DMS 273 treated with DMSO at 0.1 percent for 48 hours (cell line): Measurements from ENCODE around the gene ACTG1.

ENCODE experiments used
- DNase-seq: peaks from one replicate; lab custom pipeline; 2025; lab: John Stamatoyannopoulos, UW

Gene ACTG1

DNA sequence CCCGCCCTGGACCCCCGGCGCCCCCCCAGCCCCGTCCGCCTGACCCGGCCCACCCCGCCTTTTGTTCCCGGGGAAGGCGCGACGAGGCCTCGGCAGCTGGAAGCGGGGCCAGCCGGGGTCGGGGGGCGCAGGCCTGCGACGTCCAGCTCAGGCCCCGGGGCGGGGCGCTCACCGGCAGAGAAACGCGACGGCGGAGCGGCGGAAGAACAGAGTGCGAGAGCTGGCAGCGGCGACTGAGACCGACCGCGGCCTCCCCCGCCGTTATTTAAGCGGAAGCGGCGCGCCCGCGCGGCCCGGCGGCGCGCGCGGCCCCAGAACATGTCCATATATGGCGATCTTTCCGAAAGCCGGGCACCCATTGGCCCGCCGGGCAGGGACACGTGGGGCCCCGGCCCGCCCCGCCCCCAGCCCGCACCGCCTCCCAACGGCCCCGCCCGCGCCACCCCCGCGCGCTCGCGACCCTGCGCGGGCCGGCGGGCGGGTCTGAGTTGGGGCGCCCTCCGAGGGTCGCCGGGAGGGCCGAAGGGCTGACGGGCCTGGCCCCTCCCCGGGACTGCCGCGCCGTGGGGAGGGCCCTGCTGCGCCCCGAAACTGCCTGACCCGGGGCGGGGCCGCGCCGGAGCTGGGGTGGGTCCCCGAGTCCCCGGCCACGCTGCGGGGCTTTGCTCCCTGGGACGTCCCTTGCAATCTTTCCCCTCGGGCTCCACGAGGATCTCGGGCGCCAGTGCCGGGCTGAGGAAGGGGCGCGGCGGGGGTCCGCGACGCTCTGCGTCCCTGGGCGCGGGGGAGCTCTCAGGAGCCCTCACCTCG is at the start of gene ACTG1:
ACTG1 (minus strand) TSS at position 238 of the 810 bp plus-strand sequence. CDS start 445 bp downstream, outside the sequence.
- peak; percentile 51 for DNase-seq

DNA sequence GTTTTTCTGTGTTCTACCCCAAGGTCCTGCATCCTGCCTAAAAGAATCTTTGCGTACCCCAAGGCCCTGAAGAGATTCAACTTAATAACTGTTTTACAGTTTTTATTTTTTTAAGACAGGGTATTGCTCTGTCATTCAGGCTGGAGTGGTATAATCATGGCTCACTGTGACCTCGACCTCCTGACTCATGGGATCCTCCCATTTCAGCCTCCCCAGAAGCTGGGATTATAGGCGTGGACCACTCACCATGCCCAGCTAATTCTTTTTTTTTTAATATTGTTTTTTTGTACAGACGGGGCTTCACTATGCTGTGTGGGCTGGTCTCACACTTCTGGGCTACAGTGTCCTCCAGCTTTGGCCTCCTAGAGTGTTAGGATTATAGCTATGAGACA is 48.9 kb upstream of the ACTG1 start:
- no peak for DNase-seq

DNA sequence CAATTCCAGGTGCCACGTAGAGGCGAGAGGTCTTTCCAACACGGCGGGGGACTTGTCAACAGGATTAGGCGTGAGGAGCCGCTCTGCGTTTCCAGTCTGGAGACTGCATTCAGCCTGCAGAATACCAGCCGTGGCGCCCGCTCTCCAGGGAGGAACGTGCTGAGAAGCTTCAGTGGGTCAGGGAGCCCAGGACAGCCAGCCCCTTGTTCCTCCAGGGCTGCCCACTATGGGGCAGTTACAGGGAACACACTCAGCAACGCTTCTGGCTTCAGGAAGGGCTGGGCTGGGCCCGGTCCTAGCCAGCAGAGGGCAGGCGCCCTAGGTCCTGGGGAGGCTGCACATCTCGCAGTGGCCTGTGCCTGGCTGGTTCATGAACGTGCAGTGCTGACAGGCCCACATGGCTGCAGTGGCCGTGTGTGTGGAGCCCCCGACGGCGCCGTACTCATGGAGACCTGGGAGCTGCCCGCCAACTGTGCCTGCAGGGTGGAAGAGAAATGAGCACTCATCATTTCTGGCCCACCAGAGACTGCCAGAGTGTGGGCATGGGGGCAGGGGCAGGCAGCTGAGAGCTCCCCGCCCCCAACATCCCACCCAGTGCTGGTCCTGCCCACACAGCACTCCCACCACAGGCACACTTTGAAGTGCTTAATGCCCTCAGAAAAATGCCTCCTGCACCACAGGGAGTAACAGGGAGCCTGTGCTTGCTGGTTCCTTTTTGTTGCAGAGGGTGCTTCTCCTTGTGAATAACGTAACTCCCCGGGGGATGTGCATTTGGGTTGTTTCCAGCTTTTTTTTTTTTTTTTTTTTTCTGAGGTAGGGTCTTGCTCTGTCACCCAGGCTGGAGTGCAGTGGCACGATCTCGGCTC is 46.6 kb upstream of the ACTG1 start:
- DNase-seq = no peak

DNA sequence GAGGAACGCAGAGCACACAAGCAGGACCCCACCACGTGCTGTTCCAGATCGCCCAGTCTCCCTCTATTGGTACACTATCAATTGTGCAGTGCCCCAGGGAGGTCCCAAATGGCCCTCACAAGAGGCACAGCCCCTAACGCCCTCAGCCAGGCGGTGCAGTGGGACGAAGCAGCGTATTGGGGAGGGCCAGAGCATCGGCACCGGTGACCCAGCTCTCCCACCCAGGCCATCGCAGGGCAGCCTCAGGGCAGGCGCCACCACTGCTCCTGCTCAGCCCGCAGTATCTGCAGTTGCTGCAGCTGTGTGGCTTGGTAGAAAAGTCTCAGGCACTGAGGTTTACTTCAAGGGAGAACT is 45.5 kb upstream of the ACTG1 start:
- DNase-seq = no peak

DNA sequence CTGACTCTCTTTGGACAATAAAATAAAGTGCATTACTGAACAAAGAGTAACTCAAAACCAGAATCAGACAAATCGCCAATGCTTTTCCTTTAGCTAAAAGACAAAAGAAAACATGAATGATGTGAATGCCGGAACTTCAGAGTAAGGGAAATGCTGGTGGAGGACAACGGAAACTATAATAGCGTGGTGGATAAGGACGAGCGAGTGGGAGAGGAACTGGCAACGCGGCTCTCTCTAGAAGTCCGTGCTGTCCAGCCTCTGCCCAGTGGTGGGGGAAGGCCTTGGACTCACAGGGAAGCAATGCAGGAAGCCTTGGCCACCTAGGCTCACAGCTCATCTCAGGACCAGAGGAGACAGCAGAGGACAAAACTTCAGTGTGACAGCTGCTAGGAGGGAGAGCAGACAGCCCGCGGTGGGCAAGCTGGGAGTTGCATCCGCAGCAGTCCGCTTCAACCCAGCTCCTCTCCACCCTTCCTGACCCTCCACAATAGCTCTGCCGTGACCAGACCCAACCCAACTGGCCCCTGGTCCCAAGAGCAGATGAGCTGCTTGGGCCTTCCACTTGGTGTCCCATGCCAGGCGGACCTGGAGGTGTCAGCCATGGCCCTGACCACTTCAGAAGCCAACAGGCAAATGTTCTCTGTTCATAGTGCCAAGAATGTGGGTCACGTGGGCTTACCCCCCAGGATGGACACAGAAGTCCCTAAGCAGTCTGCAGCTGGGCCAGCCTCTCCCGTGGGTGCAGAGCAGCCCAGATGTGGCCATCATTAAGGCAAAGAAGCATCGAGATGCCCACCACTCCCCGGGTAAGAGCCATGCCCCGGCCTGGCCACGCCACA is 44.9 kb upstream of the ACTG1 start:
- no peak for DNase-seq

DNA sequence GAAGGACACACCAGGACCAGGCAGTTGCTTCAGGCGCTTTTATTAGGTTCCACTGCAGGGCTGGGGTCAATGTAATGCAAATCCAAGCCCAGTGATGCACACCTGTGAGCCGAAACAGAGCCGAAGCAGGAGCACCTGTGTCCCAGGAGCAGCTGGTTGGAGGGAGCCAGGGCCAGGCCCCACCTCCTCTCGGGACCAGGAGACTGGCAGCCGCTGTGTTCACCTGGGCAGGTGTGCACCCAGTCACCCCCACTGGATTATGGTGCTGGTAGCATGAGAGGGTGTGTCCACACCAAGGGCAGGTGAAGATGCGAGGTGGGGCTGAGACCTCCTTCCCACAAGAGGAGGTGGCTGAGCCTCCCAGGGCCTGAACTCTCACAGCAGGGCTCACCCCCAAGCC is 44.3 kb upstream of the ACTG1 start:
- no peak for DNase-seq

DNA sequence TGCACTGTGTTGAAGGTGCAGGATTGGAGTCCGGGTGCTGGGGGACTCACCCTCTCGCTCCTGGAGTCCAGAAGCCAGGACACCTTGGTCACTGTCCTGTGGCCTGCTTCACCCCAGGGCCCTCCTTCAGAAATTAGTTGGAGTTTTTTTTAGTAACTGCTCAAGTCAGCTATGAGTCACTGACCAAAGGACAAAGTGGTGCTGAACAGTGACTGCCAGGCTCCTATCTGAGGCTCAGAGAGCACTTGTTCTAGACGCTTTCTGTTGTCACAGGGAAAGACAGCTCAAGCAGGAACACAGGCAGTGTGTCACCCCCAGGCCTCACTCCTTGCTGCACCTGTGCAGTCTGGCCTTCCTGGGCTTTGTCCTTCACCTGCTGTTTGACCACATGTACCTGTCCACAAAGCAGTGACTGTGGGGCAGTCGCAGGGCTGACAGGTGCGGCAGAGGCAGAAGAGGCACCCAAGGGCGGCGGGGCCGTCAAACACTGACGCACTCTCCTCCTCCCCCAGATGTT is 43.6 kb upstream of the ACTG1 start:
- DNase-seq = no peak

DNA sequence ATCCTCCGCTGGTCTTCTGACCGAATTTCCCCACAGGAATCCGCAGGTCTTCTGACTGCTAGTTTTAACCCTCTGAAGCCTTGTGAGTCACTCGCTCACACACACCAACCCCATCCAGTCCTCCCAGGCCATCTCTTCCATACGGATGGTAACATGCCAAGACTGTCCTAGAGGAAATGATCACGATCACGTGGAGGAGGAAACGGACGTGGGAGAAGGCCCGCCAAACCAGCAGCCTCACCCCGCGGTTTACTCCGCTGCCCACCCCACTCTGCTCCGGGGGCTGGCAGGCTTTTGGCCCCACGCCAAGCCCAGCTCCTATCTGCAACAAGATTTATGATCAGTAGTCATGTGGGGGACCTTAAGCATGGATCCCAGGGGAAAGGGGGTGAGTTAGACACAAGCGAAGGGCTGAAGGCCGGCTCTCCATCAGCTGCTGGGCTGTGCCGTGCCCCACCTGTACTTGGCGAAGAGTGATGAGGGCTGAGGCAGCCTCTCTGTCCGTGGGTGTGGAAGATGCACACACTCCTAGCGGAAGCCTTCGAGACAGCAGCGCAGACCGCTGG is 41.1 kb upstream of the ACTG1 start:
- DNase-seq = no peak

DNA sequence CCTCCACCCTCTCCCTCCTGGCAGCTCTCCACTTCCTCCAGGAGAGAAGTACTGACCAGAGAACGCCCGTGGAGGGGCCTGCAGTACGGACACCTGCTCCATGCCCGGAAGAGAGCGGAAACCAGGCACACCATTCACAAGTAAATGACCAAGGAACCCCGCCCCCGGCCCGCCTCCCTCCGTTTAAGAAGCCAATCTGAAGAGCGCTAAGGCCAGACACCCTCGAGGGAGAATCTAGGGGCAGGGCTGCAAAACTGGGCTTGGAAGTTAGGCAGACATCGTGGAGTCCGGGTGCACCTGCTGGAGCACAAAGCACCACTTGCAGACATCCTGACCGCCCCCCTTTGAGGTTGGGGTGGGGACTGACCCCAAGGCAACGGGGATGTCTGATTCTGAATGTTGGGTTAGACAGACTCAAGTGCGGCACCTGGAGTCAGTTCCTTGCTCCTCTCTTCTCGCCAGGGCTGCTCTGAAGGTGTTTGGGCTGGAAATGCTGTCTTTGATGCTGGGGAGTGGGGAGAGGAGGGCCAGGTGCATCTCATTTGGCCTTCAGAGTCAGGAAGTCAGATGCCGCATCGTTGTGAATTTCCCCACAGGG is 40.5 kb upstream of the ACTG1 start:
- peak; percentile 83 for DNase-seq

DNA sequence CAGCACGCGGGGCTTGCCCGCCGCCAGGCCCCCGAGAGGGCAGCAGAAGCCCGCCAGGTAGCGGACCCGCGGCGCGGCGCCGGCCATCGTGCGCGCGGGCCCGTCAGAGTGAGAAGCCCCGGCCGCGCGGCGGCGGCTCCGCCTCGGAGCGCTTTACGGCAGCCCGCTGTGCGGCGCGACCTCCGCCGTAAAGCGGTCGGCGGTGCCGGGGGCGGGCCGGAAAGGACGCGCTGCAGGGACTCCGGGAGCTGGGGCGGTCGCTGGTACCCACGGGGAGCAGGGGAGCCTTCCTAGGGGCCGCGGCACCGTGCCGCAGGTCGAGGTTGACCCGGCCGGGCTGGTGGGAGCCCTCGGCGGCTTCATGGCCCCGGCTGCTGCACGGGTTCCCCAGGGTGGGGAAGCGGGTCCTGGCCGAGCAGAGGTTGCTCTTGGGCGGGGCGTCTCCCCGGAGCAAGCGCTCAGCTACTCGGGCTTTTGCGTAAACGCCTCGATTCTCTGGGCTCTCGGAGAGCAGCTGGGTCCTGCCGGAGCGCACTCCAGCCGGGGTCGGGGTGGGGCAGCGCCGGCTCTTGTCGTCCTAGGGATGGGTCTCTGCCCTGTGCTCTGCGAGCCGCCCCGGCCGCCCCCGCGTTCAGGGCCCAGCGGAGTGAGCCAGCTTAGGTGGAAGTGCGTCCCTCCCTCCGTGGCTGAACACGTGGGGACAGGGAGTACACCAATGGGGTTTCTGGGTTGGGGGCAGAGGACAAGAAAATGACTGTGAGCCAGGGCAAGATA is 39.8 kb upstream of the ACTG1 start, which contains the start of gene FAAP100:
FAAP100 (minus strand) TSS at position 110 of the 774 bp plus-strand sequence; CDS start at position 87, 23 bp downstream.
- peak; percentile 77 for DNase-seq

DNA sequence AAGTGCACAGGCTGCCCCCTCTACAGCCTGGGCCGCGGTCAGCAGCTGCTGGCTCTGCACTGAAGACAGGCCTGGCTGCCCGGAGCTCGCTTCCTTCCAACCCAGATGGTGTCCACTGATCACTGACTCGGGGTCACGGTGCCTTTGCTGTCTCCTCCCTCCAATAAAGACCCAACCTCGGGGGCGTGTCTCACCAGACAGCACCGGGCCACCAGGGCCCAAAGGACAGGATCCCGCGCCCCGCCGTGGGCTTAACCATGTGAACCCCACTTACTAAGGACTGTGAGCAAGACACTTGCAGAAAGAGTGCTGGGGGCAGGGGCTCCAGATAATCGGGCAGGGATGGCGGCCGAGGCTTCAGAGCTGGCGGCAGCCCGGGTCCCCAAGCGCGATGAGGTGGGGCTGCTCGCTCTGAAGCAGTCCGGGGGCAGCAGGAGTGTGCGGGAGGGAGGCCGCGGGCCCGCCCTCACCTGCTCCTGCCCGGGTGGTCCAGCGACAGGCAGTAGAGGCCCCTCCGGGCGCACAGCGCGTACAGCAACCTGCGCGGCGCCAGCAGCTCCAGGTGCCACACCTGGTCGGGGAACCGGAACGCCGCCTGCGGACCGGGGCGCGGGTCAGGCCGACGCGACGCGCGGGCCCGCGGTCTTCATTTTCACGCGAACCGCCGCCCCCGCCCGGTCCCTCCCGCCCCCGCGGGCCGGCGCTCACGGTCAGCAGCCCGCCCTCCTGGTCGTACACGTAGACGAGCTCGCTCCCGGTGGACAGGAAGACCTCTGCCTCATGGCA is 39.1 kb upstream of the ACTG1 start:
- no peak for DNase-seq

DNA sequence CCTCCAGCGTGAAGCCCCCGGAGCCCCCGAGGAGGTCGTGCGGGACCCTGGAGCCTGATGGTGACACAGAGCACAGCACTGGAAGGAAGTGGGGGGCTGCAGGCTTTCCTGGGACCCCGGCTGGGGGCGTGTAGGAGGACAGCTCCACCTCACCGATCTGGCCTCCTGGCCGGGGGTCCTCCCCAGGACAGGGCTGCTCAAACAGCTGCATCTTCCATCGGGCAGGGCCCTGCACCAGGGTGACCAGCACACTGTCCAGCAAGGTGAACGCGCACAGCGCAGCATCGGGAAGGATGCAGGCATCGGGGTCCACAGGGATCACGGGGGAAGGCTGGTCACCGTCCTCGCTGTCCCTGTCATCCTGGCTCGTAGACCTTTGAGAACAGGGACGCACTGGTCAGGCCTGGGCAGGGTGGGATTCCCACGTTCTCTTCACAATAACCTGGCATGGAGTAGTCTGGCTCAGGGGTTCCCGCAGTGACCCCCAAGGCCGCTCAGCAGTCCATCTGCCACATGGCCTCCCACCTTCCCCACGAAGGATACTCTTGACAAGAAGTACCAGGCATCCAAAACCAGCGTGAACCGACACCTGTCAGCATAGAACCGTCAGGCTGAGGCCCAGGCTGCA is 38.3 kb upstream of the ACTG1 start:
- no peak for DNase-seq

DNA sequence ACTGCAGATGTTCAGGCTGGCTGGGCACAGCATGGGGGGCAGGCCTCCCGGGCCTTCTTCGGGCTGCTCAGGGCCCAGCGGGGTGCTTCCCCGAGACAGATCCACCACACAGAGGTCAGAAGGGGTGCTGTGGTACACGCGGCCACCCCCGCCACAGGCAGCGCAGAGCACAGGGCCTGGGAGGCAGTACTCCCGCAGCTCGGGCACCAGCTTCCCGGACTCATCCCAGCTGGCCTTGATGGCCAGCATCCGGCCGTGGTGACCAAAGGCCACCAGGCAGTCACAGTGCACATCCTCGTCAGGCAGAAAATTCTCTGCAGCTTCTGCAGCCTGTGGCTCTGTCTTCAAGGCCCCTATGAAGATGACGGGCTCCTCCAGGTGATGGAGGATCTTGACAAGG is 37.7 kb upstream of the ACTG1 start:
- DNase-seq = no peak

DNA sequence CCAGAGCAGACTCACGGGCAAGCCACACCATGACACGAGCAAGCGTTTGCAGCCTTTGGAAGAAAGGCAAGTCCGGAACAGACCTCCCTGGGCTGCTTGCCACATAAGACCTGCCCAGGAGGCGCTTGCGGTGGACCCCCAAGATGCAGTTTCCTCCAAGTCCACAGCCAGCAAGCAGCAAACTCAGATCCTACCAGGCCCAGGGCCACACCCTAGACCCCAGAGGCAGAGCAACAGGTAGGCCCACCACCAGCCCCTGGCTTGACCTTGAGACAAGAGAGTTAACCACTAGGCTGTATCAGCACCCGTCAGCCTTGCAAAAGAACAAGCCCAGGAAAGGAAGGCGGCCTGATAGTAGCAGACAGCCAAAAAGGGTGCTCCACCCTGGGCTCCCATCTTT is 37.2 kb upstream of the ACTG1 start:
- no peak for DNase-seq

DNA sequence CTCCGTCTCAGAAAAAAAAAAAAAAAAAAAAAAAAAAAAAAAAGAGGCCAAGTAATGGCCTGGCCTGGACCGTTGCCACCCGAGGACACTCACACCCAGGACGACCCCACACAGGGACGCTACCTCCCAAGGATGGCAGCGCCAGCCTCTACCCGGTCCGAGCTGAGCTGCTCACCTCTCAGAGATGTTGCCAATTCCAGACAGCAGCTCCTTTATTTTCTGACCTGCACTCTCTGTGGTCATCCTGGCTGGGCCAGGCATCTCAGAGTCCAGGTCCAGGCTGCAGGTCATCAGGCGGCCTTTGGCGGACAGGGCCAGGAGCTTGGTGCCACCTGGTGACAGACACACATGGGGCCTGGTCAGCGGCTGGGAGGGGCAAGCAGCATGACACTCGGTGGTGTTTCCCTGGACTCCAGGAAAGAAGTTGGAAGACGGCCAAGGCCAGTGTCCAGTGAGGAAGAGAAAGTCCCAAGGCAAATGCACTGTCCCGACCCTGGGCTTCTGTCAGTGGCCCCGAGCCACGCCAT is 36.5 kb upstream of the ACTG1 start:
- DNase-seq = no peak

DNA sequence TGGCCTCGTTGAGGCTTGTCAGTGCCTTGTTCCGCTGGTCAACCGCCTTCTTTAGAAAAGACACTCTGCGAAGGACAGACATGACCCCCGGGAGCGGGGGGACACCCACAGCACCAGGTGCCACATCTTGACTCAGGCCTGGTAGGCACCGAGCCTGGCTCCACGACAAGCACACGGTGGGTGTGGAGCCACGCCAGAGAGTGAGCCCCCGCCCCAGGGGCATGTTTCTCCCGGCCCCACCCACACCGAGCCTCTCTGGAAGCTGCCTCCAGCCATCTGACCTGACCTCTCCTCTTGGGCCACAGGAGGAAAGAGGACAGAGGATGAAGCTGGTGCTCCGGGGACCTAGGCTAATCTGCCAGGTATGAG is 35.0 kb upstream of the ACTG1 start:
- DNase-seq = no peak

DNA sequence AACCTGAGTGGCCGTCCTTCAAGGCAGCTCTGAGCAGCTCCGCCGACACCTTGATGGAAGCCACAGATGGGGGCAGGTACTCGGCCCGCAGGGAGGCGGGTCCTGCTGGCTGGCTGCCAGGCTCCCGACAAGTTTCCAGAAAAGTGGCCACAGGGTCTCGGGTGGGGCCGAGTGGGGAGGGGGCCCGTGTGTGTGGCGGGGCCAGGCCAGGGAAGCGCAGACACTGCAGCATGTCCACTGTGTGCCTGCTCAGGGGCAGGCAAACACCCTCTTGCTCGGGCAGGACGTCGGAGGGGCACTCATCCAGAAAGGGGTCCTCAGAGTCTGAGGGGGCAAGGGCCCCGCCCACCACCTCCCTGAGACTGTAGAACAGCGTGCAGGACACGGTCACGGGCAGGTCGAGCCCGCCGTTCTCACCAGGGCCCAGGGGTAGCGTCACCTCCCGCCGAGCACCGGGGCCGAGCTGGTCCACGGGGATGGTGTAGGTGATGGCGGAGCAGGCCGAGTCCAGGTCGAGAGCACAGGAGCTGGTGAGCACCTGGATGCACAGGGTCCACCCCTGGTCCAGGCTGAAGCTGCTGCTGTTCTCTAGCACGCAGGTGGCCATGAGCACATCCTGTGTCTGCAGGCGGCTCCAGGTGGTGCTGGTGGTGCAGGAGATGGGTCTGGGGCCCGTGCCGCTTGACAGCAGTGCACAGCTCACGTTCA is 34.5 kb upstream of the ACTG1 start:
- no peak for DNase-seq
